ENCODE data around the gene RTEL1. TPM values are rescaled to one million over a fixed set of nuclear protein-coding genes. Genes with fewer than 3 reads are reported as not detected.
A peak's percentile ranks its signal among the peaks of the same experiment; 100 is the strongest.

RTEL1 gene
- total RNA-seq, 1 experiment from 2014 or later, result 6.3 TPM

- peak; percentile 57 for DNase-seq (ENCODE audit: extremely low read depth, low read depth)
Observed at GRCh38 chr20:63686492-63687321, 28.6 kb downstream of the RTEL1 start.

DNA sequence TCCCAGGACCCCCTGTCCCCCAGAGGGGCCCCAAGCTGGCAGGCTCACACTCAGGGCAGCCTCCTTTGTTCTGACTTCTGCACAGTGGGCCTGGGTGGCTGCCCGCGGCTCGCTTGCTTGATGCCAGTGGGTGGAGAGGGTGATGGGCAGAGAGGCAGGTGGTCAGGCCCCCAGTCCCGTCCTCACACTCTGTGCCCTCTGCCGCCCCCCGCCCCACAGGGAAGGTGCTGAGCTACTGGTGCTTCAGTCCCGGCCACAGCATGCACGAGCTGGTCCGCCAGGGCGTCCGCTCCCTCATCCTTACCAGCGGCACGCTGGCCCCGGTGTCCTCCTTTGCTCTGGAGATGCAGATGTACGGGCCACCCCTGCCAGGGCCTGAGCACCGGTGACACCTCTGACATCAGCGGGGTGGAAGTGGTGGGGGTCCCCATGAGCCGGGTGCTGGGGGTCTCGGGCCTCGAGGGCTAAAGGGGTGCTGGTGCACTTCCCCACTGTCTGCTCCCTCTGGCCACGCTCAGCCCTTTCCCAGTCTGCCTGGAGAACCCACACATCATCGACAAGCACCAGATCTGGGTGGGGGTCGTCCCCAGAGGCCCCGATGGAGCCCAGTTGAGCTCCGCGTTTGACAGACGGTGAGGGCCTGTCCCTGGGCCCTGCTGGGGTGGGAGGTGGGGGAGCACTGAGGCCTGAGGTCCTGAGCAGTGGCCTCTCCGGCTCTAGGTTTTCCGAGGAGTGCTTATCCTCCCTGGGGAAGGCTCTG, 29.5 kb downstream of the RTEL1 start:
- DNase-seq (ENCODE audit: extremely low read depth, low read depth), result no peak

DNA sequence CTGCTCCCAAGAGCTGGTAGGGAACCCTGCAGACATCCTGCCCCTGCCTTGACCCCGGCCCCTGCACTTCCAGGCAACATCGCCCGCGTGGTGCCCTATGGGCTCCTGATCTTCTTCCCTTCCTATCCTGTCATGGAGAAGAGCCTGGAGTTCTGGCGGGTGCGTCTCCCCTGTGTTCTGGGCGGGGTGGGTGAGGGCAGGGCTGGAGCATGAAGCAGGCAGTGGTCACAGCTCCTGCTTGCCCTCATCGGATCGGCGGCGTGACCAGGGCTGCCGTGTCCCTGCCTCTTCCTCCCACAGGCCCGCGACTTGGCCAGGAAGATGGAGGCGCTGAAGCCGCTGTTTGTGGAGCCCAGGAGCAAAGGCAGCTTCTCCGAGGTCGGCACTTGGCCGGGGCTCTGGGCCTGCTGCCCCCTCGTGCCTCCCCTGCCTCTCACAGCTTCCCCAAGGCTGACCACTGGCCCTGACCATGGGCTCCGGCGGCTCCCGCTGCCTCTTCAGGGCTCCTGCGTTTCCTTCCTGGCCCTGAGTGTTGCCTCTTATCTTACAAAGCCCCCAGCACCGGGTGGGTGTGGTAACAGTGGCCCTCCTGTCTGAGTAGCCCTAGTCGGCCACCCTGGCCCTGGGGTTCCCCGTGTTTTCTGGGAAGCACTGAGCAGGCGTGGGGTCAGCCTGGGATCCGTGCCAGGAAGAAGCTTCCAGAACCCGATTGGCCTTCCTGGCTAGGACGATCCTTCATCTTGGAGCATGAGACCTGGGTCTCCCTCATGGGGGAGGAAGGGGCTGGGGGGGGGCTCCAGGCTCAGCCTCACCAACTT, 30.3 kb downstream of the RTEL1 start:
- DNase-seq (ENCODE audit: extremely low read depth, low read depth), result no peak

DNA sequence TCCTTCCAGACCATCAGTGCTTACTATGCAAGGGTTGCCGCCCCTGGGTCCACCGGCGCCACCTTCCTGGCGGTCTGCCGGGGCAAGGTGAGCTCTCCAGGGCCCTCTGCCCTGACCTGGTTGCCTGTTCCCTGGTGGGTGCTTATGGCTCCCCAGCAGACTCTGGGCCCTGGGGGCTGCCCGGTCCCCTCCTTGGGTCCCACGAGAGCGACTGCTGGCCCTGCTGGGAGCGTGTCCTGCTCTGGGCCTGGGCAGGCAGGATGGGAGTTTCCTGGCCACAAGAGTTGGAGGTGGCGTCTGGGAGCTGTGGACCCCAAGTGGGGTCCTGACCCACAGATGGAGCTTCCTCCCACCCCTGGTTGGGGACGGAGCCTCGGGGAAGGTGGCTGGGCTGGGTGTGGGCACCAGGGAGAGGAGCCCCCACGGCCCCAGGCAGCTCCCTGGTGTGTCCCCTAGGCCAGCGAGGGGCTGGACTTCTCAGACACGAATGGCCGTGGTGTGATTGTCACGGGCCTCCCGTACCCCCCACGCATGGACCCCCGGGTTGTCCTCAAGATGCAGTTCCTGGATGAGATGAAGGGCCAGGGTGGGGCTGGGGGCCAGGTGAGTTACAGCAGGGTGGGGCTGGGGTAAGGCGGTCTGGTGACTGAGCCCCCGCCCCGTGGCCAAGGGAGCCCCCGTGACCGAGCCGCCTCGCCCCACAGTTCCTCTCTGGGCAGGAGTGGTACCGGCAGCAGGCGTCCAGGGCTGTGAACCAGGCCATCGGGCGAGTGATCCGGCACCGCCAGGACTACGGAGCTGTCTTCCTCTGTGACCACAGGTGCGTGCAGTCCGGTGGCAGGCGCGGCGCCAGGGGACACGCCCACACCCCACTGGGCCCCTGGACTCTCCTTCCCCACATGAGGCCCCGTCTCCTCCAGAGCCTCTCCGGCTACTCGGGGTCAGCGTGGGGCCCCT, 31.2 kb downstream of the RTEL1 start:
- DNase-seq (ENCODE audit: extremely low read depth, low read depth), result no peak

GRCh38 chr20:63690003-63690897, 32.1 kb downstream of the RTEL1 start:
- no peak for DNase-seq (ENCODE audit: extremely low read depth, low read depth)

- no peak for DNase-seq (ENCODE audit: extremely low read depth, low read depth)
Observed at GRCh38 chr20:63690898-63691710, 33.0 kb downstream of the RTEL1 start.

GRCh38 chr20:63691711-63692435, 33.8 kb downstream of the RTEL1 start:
- no peak for DNase-seq (ENCODE audit: extremely low read depth, low read depth)

- DNase-seq (ENCODE audit: extremely low read depth, low read depth), result peak; percentile 41
Observed at GRCh38 chr20:63692436-63693082, 34.4 kb downstream of the RTEL1 start.

DNA sequence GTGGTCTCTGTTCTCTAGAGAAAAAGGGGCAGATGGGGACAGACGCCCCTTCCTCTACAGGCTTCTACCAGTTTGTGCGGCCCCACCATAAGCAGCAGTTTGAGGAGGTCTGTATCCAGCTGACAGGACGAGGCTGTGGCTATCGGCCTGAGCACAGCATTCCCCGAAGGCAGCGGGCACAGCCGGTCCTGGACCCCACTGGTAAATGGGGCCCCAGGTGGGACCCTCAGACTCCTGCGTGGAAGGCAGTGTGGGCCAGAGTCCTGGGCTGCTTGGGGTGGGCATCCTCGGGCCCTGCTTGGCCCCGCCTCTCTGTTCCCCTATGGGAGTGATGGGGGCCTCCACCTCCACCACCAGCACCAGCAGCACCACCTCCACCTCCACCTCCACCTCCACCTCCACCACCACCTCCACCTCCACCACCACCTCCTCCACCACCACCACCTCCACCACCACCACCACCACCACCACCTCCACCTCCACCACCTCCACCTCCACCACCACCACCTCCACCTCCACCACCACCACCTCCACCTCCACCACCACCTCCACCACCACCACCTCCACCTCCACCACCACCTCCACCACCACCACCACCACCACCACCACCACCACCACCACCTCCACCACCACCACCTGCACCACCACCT, 35.1 kb downstream of the RTEL1 start:
- DNase-seq (ENCODE audit: extremely low read depth, low read depth), result no peak

DNA sequence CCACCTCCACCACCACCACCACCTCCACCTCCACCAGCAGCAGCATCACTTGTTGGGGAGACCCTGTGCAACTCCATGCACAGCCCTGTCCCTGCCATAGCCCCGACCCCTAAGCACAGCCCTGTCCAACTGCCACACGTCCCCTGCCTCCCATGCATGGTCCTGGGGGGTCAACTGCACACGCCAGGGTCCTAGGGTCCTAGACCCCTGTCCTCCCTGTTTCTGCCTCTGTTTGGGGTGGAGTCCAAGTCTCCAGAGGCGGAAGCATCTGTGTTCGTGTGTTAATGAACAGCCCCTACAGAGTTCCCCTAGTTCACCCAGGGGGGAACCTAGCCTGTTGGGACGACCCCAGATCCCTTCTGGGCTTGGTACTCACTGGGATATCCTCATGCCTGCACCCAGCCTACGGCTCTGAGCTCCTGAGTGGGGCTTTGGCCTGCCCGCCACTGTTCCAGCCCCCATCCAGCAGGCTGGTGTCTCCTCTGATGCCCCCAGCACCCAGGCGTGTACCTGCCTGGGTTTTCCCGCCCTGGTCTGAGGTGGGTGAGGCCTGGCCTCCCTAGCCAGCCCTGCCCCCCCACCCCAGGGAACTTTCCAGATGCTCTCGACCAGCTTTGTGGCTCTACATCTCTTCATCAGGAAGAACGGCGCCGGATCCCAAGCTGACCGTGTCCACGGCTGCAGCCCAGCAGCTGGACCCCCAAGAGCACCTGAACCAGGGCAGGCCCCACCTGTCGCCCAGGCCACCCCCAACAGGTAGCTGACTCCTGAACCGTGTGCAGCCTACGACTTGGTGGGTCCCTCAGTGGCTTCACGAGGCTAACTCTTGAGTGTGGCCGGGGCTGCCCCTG, 35.8 kb downstream of the RTEL1 start:
- DNase-seq (ENCODE audit: extremely low read depth, low read depth), result no peak

GRCh38 chr20:63694584-63695423, 36.7 kb downstream of the RTEL1 start:
- no peak for DNase-seq (ENCODE audit: extremely low read depth, low read depth)

DNA sequence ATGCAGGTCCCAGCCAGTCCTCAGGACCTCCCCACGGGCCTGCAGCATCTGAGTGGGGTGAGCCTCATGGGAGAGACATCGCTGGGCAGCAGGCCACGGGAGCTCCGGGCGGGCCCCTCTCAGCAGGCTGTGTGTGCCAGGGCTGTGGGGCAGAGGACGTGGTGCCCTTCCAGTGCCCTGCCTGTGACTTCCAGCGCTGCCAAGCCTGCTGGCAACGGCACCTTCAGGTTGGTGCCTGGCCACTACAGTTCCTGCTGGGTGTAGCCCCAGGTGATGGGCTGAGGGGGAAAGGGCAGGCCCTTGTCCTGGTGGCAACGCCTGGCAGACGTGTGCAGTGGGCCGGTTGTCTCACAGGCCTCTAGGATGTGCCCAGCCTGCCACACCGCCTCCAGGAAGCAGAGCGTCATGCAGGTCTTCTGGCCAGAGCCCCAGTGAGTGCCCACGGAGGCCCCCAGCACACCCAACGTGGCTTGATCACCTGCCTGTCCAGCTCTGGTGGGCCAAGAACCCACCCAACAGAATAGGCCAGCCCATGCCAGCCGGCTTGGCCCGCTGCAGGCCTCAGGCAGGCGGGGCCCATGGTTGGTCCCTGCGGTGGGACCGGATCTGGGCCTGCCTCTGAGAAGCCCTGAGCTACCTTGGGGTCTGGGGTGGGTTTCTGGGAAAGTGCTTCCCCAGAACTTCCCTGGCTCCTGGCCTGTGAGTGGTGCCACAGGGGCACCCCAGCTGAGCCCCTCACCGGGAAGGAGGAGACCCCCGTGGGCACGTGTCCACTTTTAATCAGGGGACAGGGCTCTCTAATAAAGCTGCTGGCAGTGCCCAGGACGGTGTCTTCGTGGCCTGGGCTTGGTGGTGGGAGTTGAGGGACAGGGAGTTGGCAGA, 37.6 kb downstream of the RTEL1 start:
- no peak for DNase-seq (ENCODE audit: extremely low read depth, low read depth)

DNA sequence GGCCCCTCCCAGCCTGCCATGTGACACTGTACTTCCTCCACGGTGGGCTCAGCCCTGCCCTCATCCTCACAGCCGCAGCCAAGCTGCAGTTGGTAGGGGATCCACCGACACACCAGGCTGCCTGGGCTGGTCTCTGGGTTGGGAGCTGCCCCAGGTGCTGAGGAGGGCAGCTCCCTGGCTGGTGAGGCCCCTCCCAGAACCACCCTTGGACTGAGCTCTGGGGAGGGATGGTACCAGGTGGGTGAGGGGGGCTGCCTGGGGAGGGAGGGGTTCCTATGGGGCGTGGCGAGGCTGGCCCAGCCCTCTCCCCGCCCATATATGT, 38.2 kb downstream of the RTEL1 start:
- no peak for DNase-seq (ENCODE audit: extremely low read depth, low read depth)
